ENCODE results near the gene KCNIP1.
"Not testable (repeated sequence)": the region's sequence is repeated elsewhere in the genome, so short reads cannot be mapped to it uniquely, and the experiment has no call there.

Gene KCNIP1

DNA sequence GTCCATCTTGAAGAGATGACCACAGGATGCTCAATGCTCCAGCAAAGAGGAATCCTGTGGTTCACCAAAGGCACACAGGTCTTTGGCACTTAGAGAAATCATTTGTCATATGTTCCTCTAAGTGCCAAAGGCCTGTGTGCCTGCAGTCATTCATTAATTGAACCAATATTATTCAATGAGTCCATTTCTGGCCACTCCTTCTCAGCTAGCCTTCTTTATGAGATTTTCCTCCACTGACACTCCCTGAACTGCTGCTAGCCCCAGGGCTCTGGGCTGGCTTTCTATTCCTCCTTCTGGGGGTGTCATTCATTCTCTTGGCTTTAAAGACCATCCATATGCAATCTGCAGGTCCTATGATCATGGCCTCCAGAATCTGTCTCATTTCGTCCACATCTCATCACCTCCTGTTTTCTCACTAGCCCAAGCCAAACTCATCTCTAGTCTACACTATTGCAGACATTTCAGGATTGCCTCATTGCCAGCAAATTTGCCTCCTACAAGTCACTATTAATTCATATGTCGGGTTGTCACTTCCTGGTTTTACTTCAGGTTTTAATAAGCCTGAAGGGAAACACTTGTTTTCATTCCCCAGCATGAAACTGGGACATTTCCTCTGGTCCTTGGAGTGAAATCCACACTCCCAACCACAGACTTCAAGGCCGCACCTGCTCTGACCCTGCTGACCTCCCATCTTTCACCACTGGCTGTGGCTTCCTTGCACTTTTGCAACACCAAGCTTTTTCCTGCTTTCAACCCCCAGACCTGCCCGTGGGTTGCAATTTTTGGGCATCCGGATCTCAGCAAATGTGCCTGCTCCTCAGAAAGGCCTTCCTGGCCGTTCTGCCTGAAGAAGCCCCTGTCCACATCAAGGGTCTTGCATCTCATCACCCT lies 35.1 kb downstream of the KCNIP1 start:
- no peak for FAIRE-seq

DNA sequence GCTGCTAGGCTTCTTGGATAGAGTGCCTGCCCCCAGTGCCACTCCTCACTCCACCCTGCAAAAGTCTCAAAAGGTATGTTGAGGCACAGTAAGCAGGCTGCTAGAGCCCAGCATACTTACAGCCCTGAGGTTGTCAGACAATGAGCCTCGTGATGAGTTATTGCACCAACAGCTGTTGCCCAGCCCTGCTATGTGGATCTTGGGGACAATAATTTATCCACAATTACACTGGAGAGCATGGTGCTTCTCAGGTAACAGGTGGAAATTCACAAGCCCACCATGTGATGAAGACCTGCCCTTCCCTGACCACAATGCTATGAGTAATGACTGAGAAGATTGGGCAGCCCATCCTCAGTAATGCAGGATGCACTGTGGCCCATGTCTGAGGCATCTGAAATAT lies 36.5 kb downstream of the KCNIP1 start:
- FAIRE-seq, result no peak

DNA sequence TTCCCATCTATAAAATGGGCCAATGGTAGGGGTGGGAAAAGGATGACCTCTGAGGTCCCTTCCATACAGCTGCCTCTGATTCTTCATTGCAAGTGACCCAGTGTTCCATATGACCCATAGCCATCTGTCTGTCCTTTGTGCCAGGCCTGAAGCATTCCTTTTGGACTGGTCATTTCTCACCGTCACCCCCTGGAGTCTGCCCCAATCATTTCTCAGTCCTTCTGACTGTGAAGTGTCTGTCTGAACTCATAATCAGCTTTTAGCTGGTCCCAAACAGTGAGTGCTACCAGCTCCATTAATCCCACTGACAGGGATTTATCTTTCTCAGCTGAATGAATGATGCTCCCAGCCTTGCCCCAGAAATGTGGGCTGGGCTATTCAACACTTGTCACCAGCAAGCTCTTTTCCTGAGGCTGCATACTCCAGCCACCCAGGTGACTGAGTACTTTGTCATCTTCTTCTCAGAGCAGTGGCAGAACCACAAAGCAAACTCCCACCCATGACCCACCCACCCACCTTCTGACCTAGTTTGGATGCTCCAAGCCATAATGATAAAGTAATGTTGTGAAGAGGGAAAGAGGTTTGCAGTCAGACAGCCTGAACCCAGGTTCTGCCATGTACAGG lies 37.4 kb downstream of the KCNIP1 start:
- no peak for FAIRE-seq

DNA sequence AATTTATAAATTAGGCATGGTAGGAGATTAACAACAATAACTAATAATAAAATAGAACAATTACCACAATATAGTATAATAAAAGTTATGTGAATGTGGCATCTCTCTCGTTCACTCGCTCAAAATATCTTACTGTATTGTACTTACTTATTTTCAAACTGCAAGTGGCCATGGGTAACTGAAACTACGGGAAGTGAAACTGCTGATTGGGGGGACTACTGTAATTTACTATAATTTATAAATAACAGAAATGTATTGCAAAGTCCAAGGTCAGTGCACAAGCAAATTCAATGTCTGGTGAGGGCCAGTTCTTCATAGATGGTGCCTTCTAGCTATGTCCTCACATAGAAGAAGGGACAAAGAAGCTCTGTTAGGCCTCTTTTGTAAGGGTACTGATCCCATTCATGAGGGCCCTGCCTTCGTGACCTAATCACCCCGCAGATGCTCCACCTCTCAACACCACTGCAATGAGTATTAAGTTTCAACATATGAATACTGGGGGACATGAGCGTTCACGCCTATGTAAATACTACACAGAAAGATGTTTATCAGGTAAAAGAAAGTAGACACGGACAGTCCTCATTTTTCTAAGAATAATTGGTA lies 39.0 kb downstream of the KCNIP1 start:
- no peak for FAIRE-seq

DNA sequence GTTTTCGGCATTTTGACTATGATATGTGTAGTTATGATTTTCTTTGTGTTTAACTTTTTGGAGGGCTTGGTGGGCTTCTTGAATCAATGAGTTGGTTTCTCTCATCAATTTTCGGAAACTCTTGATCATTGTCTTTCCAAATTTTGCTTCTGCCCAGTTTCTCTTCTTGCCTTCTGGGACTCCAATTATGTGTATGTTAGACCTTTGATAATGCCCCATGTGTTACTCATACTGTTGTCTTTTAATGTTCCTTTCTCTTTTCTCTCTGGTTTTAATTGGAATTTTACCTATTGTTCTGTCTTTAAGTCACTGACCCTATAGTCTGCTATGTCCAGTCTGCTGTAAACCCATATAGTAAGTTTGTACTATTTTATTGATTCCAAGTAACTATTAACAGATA lies 41.5 kb downstream of the KCNIP1 start:
- FAIRE-seq, result no peak

DNA sequence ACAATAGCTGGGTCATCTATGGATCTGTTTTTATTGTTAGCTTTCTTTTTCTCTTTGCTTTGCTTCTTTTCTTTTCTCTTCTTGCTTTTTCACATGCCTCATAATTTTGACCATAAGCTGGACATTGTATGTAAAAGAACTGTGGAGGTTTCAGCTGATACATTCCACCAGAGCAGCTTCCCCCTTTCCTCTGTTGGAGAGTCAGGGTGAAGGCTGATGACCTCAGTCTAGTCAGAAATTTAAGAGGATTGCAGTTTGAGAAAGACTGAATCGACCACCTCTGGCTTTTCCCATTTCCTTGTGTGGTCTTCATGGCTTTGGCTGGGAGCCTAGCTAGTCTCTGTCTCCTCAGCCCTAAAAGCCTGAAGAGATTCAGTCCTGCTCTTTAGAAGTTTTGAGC lies 42.0 kb downstream of the KCNIP1 start:
- FAIRE-seq, result no peak

DNA sequence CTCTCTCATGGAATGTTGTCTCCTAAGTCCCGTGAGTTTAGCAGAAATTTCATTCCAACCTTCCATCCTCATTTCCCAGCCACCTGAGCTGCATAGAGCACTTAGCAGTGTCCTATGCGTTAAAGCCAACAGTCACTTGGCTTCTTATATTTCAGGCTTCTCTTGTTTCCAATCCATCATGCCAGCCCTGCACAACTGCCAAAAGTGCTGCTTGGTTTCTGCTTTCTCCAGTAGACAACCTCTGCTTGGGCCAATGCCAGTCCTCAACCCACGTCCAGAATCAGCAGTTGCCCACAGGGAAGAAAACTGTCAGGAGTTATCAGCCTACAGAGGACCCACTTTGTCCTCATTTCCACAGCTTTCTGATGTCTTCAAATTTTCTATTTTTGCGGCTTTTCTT lies 42.5 kb downstream of the KCNIP1 start:
- FAIRE-seq, result no peak

DNA sequence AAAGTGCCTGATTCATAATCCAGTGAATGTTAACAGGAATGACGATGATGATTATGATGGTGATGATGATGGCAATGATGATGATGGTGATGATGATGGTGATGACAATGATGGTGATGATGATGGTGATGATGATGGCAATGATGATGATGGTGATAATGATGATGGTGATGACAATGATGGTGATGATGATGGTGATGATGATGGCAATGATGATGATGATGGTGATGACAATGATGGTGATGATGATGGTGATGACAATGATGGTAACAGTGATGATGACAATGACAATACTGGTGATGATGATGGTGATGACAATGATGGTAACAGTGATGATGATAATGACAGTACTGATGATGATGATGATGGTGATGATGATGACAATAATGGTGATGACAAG lies 46.6 kb downstream of the KCNIP1 start:
- not testable (repeated sequence) for FAIRE-seq

DNA sequence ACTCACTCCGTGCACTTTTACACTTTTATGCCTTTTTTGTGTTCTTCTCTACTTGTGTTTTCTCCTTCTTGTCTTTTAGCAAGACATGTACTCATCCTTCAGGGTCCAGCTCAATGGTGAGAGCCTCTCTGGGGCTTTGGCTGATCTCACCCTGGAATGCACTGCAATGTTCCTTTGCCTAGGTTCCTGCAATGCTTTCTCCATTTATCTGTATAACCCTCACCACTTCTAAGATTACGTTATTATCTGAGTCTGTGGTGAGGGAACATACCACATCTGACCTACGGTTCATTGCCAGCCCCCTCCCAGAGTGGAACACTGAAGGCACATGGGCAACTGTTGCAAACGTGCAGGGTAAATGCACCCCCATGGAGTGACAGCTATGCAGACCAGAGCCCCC lies 47.3 kb downstream of the KCNIP1 start:
- FAIRE-seq, result no peak

DNA sequence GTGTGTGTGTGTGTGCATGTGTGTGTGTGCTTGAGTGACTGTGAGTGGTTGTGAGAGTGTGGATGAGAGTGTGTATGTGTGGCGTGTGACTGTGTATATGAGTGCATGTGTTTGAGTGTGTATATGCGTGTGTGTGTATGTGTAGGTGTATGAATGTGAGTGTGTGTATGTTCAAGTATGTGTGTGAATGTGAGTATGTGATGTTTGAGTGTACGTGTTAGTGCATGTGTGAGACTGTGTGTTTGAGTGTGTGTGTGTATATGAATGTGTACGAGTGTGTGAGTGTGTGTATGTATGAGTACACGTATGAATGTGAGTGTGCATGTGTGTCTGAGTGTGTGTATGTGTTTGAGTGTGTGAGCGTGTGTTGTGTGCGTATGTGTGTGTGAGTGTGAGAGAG lies 47.8 kb downstream of the KCNIP1 start:
- no peak for FAIRE-seq

DNA sequence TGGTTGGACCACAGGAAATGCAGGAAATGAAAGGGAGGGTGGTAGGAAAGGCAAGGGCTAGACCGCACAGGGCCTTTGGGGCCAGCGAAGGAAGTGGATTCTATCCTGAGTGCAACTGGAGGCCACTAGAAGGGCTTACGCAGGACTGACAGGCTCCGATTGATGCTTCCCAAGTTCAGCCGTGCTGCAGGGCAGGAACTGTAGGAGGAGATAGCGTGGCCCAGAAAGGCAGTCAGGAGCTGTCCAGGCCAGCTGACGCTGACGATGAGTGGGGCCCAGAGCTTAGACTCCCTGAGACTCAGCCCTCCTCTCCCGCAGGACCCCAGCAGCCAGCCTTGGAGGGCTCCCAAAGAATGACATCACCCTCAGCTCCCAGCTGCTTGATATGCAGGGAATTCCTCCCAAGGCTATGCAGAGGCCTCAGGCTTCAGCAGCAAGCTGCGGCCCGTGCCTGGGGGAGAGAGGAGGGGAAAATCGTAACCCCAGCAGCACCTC lies 48.8 kb downstream of the KCNIP1 start:
- no peak for FAIRE-seq

DNA sequence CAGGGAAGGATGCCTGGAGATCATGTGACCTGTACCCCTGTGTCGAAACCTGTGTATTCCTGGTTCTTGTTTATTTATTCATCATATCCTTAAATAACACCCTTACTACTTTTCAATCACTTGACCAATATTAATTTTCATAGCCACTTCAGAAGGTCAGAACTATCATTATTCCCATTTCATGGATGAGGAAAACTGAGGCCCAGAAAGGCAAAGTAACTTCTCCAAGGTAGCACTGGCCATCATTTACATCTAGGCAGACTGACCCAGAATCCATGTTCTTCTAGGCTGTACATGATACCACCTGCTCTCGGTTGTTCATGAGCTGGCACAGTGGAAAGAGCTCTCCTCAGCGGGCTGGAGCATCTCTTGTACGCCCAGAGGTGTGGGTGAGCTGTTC lies 49.4 kb downstream of the KCNIP1 start:
- FAIRE-seq, result no peak

DNA sequence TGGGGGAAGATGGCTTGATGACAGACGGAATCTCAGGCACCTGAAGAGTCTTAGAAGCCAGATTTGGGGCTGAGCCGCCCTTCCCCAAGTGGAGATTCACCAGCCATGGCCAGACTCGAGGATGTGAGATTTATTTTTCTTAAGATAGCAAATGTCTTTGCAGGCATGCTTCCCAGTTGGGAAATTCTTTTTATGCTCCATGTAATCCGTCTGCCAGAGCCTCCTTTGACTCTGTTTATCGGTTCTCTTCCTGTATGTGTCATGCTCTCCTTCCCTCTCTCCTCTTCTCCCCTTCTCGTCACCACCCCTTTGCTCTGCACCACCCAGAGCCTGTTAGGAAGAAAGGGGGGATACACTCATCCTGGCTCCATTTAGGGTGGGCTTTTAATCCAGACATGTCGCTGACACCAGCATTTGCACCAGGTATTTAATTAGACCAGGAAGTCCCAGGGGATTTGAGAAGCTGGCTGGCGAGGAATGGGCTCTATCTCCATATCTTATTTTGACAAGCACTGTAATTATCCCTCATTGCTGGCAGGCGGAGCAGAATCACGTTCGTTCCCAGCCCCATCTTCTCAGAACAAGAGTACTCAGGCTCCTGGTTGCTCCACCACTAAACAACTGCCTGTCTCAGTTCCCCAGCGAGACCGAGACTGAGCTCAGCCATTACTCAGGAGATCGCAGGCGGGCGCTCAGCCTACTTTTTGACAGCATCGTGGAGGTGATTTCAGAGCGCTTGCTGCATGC lies 50.9 kb downstream of the KCNIP1 start:
- no peak for FAIRE-seq

DNA sequence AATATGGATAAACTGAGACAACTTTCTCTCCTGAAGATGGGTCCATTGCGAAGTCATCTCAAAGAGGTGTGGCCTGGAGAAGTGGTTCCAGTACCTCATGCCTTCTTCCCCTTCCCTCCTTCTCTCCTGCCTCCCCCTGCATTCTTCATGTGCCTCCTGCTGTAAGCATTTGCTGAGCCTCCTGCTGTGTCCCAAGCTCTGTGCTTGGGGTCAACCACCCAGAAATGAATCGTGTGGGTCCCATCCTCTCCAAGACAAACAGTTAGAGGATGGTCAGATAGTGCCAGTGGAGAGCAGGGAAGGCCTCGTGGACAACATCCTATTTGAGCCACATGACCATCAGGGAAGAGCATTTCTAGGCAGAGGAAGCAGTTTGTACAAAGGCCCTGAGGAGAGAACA lies 53.5 kb downstream of the KCNIP1 start:
- no peak for FAIRE-seq

DNA sequence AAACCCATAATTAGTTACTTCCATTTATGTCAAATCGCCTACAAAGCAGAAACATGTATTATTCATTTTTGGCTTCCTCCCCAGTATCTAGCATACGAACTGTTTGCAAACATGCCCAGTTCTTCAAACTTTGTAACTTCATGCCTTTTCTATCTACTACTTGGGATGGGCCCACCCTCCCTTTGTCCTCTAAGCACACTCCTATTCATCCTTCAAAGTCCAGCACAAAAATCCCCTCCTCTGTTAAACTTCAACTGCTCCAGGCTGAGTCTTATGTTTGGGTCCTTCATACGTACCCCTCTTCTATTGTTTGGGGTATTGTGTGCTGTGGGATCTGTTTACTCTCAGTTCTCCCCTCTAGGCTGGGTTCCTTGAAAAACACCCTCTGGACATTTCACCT lies 55.5 kb downstream of the KCNIP1 start:
- FAIRE-seq, result no peak

DNA sequence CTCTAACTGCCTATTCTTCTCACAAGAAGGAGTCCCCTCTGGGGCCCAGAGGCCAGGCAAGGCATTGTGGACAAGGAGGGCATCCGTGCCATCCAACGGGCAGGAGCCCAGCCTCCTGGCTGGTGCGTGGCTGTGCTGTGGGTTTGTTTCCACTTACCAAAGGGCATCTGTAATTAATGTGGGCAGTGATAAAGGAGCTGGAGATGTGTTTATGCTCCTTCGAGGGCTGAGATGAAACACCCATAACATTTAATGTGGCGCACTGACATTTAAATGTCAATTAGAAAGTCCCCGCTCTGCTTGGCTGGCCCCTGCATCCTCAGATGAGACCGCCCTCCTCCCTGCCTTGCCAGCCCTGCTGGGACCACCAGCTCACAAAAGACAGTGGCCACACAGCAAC lies 57.1 kb downstream of the KCNIP1 start:
- FAIRE-seq, result no peak

DNA sequence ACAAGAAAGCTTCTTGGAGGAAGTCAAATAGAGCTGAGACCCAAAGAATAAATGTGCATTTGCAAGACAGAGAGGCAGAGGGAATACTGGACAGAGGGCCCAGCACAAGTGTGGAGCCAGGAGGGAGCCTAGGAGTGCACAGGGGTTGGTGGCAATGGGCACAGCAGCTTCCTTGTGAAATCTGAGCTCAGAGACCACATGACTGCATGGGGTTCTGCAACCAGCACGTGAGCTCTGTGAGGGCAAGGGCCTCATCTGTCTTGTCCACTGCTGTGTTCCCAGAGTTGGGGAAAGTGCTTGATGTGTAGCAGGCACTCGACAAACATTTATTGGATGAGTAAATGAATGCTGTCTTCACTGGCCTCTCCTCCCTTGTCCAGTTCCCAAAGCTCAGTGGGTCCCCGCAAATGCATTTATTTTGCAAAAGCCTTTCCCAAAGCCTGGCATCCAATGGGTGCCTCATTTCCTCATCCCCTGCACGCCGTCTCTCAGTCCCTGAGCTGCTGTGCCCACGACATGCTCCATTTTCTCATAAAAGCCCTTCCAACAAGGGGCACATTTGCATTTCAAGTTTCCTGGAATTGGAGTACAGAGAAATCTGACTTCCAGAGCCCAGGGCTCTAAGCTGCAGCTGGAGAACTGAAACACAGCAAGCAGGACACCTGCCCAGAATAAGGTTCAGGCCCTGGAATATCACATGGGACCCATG lies 58.5 kb downstream of the KCNIP1 start:
- FAIRE-seq, result no peak

DNA sequence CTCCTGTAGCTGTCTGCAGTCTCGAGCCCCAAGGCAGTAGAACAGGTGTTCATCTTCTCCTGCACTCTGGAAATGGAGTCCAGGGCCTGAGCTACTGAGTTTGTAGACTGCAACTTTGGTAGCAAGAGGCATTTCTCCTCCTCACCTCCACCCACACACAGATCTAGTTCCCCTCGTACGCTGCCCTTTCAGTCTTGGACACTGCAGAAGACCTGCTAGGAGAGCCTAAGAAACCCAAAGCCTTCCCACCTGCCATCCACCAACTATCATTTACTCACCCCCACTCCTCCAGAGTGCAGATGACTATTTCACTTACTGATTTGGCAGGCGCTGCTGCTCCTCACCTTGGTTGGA lies 59.0 kb downstream of the KCNIP1 start:
- no peak for FAIRE-seq

DNA sequence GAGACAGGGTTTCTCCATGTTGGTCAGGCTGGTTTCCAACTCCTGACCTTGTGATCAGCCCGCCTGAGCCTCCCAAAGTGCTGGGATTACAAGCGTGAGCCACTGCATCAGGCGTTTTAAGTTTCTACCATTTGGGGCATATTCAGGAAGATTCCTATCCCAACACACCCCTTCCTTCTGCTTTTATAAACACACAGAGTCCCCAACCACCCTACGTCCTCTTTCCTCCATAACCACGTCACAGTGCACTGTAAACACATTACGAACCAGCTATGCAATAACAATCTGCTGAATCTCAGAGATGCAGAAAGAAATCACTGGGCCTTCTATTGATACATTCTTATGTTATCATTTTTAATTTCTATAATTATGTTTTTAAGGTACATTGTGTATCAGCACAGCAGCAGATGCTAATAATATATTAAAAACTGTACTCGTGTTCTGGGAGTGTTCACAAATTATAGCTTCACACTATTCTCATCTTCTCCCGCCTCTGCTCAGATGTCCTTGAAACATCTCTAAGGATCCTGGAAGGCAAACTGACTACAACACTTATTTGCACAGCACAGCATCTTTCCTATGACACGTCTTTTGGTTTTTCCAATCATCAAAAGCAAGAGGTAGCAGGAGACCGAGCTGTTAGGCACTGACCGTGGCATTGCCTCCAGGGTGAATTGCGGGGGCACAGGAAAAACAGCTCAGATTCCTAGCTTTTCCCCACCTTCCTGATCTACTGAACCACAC lies 60.2 kb downstream of the KCNIP1 start:
- FAIRE-seq, result no peak

DNA sequence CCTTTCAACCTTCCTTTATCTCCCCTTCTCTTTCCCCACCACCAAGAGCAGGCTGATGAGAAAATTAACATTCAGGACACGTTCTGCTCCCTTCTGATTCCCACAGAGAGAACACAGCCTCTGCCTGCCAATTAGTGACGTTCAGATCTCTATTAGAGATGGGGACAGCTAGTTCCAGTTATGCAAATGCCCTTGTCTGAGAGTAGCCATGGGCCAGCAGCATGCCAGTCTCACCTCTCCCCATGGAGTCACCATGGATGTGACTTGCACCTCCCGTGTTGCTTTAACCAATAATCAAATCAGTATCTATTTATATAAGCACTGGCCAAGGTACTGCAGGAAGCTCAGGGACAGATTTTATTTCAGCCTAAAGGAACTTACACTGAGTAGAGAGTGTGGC lies 61.3 kb downstream of the KCNIP1 start:
- no peak for FAIRE-seq

DNA sequence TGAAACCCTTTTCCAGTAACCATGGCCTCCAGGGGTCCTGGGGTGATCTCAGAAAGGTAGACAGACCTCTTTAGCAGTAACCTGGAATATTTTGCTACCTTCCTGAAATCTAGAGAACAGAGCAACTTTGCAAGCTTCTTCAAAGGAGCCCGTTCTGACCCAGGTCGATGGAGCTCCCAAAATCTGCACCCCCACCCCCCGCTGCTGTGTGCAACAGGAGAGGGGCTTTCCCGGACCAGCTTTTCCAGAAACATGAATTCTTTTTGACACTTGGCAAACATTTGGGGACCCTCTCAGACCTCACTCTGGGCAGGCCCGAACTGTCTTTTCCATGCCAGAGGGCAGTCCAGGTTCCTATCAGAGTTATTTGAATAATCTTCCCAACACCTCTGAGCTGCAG lies 65.3 kb downstream of the KCNIP1 start:
- no peak for FAIRE-seq

DNA sequence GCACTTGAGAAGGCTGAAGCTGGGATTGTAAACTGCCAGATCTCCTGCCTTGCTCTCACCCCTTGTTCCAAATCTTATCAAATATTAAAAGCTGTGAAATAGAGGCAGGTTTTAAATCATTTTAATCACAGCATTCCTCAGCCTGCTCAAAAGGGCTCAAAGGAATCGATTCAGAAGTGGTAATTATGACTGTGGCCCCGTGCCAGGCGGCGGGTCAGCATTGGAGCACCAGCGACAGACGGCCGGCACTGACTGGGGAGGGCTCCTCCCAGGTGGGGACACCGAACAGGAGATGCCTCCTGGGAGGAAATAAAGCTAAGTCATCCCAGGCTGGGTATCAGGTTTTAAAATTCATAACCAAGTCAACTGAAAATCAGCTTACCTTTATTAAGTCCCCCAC lies 66.7 kb downstream of the KCNIP1 start:
- FAIRE-seq, result no peak

Measured in colon (tissue), 2 donors.